GM06990 (cell line): ENCODE measurements around the gene A1CF.

Source experiments
- DNase-seq: peaks from one replicate; pipeline ENCODE4 v3.0.0-alpha.2; 2011; ENCODE audit not compliant: insufficient read length; ENCODE audit errors: extremely low read depth
- H3K27me3 ChIP-seq: replicated peaks from 2 replicates; pipeline ENCODE4 v1.6.0; 2011; ENCODE audit warnings: low read length; ENCODE audit not compliant: control insufficient read depth, insufficient read depth
- H3K36me3 ChIP-seq: 2 replicates; pipeline ENCODE4 v1.5.1; 2011; ENCODE audit warnings: low read length; ENCODE audit not compliant: control insufficient read depth, insufficient read depth
- H3K4me3 ChIP-seq: replicated peaks from 2 replicates; pipeline ENCODE4 v1.5.1; 2011; ENCODE audit warnings: low read depth, mild to moderate bottlenecking, control low read depth, low read length
- CTCF ChIP-seq: IDR thresholded peaks from 2 replicates; pipeline ENCODE4 v1.5.1; 2011; ENCODE audit warnings: low read length, control low read depth, mild to moderate bottlenecking, inconsistent platforms; ENCODE audit not compliant: insufficient read depth, poor library complexity, severe bottlenecking

The A1CF gene

GRCh38 chr10:50846753-50847152 lies 38.7 kb downstream of the A1CF start:
- Histone ChIP-seq H3K27me3 (no peaks in the 10 kb centered on the region), H3K4me3 (no peak overlapping the region), H3K36me3 (no peaks in the 10 kb centered on the region)
- DNase-seq, result no peak
- no peak for TF ChIP-seq CTCF

- H3K4me3 ChIP-seq, result no peak overlapping the region
- no peaks in the 10 kb centered on the region; the same call in 1 of the 2 replicates for H3K27me3 ChIP-seq
- H3K36me3 ChIP-seq, result no peaks in the 10 kb centered on the region
- DNase-seq, result no peak
- TF ChIP-seq CTCF, result no peak
These were observed 48.3 kb downstream of the A1CF start for GRCh38 chr10:50837095-50837494.

- Histone ChIP-seq H3K27me3 (no peaks in the 10 kb centered on the region; the same call in 1 of the 2 replicates), H3K36me3 (no peaks in the 10 kb centered on the region), H3K4me3 (no peak overlapping the region)
- TF ChIP-seq CTCF, result no peak
- DNase-seq, result no peak
These were observed 53.2 kb downstream of the A1CF start for GRCh38 chr10:50832171-50832751.

GRCh38 chr10:50830066-50830465 lies 55.4 kb downstream of the A1CF start:
- H3K4me3 ChIP-seq, result no peak overlapping the region
- no peak for DNase-seq
- no peaks in the 10 kb centered on the region; the same call in 1 of the 2 replicates for H3K27me3 ChIP-seq
- H3K36me3 ChIP-seq, result no peaks in the 10 kb centered on the region
- TF ChIP-seq CTCF, result no peak

- Histone ChIP-seq H3K27me3 (no peaks in the 10 kb centered on the region), H3K36me3 (no peaks in the 10 kb centered on the region), H3K4me3 (no peak overlapping the region)
- no peak for TF ChIP-seq CTCF
- no peak for DNase-seq
These were observed 60.6 kb downstream of the A1CF start for GRCh38 chr10:50824782-50825181.

- Histone ChIP-seq H3K4me3 (no peak overlapping the region), H3K36me3 (no peaks in the 10 kb centered on the region), H3K27me3 (no peaks in the 10 kb centered on the region)
- DNase-seq, result no peak
- TF ChIP-seq CTCF, result no peak
These were observed 61.6 kb downstream of the A1CF start for GRCh38 chr10:50823789-50824188.
